Measurements from ENCODE around the gene FAAH.
"Not testable (repeated sequence)": the region's sequence is repeated elsewhere in the genome, so short reads cannot be mapped to it uniquely, and the experiment has no call there.

FAAH gene

GRCh38 chr1:46363121-46363520 lies 31.0 kb upstream of the FAAH start:
- H3K4me3 ChIP-seq (ENCODE audit: low read depth, low read length) = no peak overlapping the region
- no peak for DNase-seq (ENCODE audit: low read depth, low spot score)
- ChIA-PET POLR2A (no interaction called here), CTCF (no interaction called here)
- TF ChIP-seq, protein P1, sequence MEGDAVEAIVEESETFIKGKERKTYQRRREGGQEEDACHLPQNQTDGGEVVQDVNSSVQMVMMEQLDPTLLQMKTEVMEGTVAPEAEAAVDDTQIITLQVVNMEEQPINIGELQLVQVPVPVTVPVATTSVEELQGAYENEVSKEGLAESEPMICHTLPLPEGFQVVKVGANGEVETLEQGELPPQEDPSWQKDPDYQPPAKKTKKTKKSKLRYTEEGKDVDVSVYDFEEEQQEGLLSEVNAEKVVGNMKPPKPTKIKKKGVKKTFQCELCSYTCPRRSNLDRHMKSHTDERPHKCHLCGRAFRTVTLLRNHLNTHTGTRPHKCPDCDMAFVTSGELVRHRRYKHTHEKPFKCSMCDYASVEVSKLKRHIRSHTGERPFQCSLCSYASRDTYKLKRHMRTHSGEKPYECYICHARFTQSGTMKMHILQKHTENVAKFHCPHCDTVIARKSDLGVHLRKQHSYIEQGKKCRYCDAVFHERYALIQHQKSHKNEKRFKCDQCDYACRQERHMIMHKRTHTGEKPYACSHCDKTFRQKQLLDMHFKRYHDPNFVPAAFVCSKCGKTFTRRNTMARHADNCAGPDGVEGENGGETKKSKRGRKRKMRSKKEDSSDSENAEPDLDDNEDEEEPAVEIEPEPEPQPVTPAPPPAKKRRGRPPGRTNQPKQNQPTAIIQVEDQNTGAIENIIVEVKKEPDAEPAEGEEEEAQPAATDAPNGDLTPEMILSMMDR (IDR thresholded peaks at IDR 0.05; ENCODE audit: insufficient read depth, low read length, missing control alignments) = no peak

GRCh38 chr1:46364612-46365011 lies 29.5 kb upstream of the FAAH start:
- H3K4me3 ChIP-seq (ENCODE audit: low read depth, low read length) = no peak overlapping the region
- peak; percentile 21 for DNase-seq (ENCODE audit: low read depth, low spot score)
- ChIA-PET CTCF (interaction anchor here (0.6 to 0.9 kb wide), 3 partner anchors 12 to 53 kb away, joined by 3 to 4 read pairs (median 3); no protein-coding TSS in a partner anchor), POLR2A (no interaction called here)
- TF ChIP-seq, protein P1 (IDR thresholded peaks at IDR 0.05; ENCODE audit: insufficient read depth, low read length, missing control alignments) = no peak

- POLR2A ChIA-PET; DNase-seq (ENCODE audit: low read depth, low spot score); H3K4me3 ChIP-seq (ENCODE audit: low read depth, low read length): not testable (repeated sequence)
- CTCF ChIA-PET = interaction anchor here (1.0 to 2.0 kb wide), 4 partner anchors 8 to 25 kb away, joined by 3 to 8 read pairs (median 4); partner anchors contain the start of gene NSUN4
Observed at GRCh38 chr1:46365796-46366195, 28.3 kb upstream of the FAAH start.

- no peak for DNase-seq (ENCODE audit: low read depth, low spot score)
- ChIA-PET POLR2A (no interaction called here), CTCF (interaction anchor here (1.1 to 2.0 kb wide), 4 partner anchors 12 to 80 kb away, joined by 3 to 8 read pairs (median 4); partner anchors contain the start of gene NSUN4)
- no peak overlapping the region for H3K4me3 ChIP-seq (ENCODE audit: low read depth, low read length)
- TF ChIP-seq, protein P1 (IDR thresholded peaks at IDR 0.05; ENCODE audit: insufficient read depth, low read length, missing control alignments) = no peak
Observed at GRCh38 chr1:46367072-46367471, 27.0 kb upstream of the FAAH start.

- DNase-seq (ENCODE audit: low read depth, low spot score); H3K4me3 ChIP-seq (ENCODE audit: low read depth, low read length): not testable (repeated sequence)
- ChIA-PET CTCF (interaction anchor here (1.0 to 1.3 kb wide), 2 partner anchors 19 to 79 kb away, joined by 3 read pairs; no protein-coding TSS in a partner anchor), POLR2A (interaction anchor here (0.5 kb wide), 1 partner anchor 28 kb away, joined by 3 read pairs; no protein-coding TSS in a partner anchor)
Observed at GRCh38 chr1:46367701-46368100, 26.4 kb upstream of the FAAH start.

DNA sequence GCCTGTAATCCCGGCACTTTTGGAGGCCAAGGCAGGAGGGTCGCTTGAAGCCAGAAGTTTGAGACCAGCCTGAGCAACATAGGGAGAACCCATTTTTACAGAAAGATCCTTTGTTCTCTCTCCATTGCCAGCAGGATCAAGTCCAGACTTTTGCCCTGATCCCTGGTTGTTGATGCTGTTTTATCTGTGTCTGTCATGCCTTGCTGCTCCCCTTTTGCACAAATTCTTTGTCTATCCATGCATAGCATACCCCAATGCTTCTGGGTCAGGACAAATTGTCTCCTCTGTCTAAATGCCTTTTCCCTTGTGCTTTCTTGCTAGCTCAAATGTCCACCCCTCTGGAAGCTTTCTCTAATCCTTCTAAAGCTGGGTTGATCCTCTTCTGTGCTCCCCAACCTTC lies 25.3 kb upstream of the FAAH start:
- CTCF ChIA-PET = interaction anchor here (0.6 to 1.4 kb wide), 3 partner anchors 11 to 21 kb away, joined by 3 to 4 read pairs (median 3); no protein-coding TSS in a partner anchor
- no peak overlapping the region for H3K4me3 ChIP-seq (ENCODE audit: low read depth, low read length)
- POLR2A ChIA-PET = no interaction called here
- no peak for DNase-seq (ENCODE audit: low read depth, low spot score)
- TF ChIP-seq, protein P1 (IDR thresholded peaks at IDR 0.05; ENCODE audit: insufficient read depth, low read length, missing control alignments) = no peak

DNA sequence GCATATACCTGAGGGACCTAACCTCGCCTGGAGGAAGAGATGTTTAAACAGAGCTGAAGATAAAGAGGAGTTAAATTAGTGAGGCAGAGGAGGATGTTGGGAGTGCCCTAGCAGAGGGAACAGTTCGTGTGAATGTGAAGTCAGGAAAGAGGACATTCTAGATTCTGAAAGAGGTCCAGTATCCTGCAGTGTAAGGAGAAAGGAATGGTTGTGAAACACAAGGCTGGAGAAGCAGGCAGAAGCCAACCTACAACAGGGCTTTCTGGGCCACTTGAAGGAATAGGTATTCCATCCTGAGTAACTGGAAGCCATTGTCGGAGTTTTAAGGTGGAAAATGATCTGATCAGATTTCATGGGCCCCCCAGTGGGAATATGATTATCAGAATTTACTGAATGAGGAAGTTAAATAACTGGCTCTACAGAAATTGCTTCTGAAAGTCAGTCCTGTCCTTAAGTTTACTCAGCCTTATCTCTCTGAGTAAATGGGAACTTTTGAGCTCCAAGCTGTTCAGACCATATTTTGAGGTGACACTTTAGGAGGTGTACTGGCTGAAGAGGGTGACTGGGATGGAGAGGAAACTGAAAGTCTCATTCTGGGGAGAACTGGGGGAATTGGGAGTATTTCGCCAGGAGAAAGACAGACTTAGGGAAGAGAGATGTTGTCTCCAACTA lies 24.4 kb upstream of the FAAH start:
- ChIA-PET POLR2A (no interaction called here), CTCF (interaction anchor here (0.6 to 1.4 kb wide), 2 partner anchors 10 to 22 kb away, joined by 3 to 4 read pairs; no protein-coding TSS in a partner anchor)
- TF ChIP-seq, protein P1 (IDR thresholded peaks at IDR 0.05; ENCODE audit: insufficient read depth, low read length, missing control alignments) = no peak
- no peak overlapping the region for H3K4me3 ChIP-seq (ENCODE audit: low read depth, low read length)
- no peak for DNase-seq (ENCODE audit: low read depth, low spot score)

All from AG04449 (cell line).